C4-2B (cell line): ENCODE measurements around the gene CCL18.
"Not testable (repeated sequence)": the region's sequence is repeated elsewhere in the genome, so short reads cannot be mapped to it uniquely, and the experiment has no call there.

ENCODE experiments used
- H3K27ac ChIP-seq: fragments of 450-650 bp; 2 replicates; pipeline ENCODE4 v1.5.1; 2017
- ZFX ChIP-seq: fragments of 450-650 bp; IDR thresholded peaks from 2 replicates; pipeline ENCODE4 v1.6.1; 2017
- TF ChIP-seq, protein P1 (sequence below): fragments of 450-650 bp; conservative IDR thresholded peaks from 2 replicates; pipeline ENCODE4 v1.5.1; 2017; ENCODE audit warnings: mild to moderate bottlenecking

The CCL18 gene

DNA sequence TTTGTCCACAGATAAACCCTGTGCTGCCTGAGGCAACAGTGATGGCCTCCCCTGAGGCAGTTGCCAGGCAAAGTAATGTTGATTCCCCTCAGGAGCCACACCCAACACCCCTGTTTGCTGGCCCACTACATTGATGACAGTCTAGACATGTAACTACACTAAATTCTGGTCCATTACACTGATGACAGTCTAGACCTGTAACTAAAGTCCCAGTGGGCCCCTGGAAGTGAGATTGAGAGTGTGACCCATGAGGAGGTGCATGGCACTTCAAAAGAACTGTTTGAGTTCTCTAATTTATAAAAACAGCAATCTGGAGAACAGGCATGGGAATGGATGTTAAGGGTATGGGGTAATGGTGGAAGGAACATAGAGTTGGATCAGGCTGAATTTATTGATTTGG lies 48.5 kb downstream of the CCL18 start:
- no peak overlapping the region for H3K27ac ChIP-seq
- no peak for TF ChIP-seq ZFX
- TF ChIP-seq, protein P1, sequence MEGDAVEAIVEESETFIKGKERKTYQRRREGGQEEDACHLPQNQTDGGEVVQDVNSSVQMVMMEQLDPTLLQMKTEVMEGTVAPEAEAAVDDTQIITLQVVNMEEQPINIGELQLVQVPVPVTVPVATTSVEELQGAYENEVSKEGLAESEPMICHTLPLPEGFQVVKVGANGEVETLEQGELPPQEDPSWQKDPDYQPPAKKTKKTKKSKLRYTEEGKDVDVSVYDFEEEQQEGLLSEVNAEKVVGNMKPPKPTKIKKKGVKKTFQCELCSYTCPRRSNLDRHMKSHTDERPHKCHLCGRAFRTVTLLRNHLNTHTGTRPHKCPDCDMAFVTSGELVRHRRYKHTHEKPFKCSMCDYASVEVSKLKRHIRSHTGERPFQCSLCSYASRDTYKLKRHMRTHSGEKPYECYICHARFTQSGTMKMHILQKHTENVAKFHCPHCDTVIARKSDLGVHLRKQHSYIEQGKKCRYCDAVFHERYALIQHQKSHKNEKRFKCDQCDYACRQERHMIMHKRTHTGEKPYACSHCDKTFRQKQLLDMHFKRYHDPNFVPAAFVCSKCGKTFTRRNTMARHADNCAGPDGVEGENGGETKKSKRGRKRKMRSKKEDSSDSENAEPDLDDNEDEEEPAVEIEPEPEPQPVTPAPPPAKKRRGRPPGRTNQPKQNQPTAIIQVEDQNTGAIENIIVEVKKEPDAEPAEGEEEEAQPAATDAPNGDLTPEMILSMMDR: no peak

DNA sequence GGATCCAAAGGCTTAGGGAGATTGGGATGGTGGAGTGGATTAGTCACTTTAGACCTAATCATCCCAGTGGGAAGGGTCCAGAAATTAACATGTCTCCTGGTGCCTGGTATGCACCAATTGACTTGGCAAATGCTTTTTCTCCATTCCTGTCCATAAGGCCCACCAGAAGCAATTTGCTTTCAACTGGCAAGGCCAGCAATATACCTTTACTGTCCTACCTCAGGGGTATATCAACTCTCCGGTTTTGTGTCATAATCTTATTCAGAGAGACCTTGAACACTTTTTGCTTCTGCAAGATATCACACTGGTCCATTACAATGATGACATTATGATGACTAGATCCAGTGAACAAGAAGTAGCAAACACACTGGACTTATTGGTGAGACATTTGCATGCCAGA lies 49.1 kb downstream of the CCL18 start:
- not testable (repeated sequence) for H3K27ac ChIP-seq

DNA sequence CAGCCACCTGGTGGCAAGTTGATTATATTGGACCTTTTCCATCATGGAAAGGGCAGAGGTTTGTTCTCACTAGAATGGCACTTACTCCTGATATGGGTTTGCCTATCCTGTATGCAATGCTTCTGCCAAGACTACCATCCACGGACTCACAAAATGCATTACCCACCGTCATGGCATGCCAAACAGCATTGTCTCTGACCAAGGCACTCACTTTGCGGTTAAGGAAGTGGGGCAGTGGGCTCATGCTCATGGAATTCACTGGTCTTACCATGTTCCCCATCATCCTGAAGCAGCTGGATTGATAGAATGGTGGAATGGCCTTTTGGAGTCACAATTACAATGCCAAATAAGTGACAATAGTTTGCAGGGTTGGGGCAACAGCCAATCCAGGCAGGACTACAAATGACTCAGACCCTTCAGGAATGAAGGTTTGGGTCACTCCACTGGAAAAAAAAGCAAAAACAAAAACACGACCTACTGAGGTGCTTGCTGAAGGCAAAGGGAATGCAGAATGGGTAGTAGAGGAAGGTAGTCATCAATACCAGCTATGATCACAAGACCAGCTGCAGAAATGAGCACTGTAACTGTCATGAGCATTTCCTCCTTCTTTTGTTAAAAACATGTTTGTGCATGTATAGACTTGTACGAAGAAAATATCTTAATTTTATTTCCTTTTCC lies 51.0 kb downstream of the CCL18 start:
- not testable (repeated sequence) for H3K27ac ChIP-seq

DNA sequence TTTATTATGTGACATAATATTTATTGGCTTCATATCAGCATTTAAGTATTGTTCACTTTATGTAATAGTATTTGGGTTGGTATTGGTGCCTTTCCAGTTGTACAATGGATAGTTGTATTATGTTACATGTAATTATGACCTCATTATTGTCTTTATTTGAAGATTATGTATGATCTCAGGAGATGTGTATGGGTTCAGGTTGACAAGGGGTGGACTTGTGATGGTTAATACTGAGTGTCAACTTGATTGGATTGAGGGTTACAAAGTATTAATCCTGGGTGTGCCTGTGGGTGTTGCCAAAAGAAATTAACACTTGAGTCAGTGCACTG lies 51.5 kb downstream of the CCL18 start:
- not testable (repeated sequence) for H3K27ac ChIP-seq

DNA sequence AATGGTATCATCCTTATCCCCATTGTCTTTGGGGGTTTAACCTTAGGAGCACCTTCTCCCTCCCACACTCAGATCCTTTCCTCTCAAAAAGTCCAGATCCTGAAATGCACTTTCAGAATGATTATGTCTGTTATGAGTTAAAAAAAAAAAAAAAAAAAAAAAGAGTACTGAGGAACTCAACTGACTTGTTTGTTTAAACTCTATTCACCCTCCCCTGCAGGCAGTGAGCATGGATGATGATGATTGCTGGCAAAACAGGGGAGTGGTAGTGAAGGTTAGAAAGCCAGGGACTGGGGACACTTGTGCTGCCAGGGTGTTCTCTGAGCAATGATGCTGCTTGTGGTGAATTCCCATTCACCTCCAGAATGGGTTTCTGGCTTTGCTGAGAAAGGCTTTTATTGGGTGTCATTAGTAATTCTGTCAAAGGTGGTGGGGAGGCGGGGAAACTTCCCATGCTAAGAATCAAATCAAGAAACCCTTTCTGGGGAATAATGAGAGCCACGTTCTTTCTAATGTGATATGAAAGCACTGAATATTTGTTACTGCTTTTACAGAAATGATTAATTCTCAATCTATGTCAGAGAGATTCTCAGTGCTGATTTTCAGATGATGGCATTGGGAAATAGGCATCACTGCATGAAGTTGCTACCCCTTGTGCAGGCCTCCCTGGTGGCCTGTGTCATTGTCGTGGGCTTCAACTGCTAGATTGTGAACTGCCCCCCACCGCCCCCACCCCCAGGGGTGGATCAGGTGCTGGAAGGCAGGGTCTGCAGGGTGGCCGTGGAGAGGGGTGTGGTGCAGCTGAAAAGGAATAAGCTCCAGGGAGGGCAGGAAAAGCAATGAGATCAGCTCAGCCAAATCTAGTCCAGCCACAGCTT lies 53.7 kb downstream of the CCL18 start:
- H3K27ac ChIP-seq: no peak overlapping the region
- TF ChIP-seq ZFX: no peak
- TF ChIP-seq, protein P1: no peak

DNA sequence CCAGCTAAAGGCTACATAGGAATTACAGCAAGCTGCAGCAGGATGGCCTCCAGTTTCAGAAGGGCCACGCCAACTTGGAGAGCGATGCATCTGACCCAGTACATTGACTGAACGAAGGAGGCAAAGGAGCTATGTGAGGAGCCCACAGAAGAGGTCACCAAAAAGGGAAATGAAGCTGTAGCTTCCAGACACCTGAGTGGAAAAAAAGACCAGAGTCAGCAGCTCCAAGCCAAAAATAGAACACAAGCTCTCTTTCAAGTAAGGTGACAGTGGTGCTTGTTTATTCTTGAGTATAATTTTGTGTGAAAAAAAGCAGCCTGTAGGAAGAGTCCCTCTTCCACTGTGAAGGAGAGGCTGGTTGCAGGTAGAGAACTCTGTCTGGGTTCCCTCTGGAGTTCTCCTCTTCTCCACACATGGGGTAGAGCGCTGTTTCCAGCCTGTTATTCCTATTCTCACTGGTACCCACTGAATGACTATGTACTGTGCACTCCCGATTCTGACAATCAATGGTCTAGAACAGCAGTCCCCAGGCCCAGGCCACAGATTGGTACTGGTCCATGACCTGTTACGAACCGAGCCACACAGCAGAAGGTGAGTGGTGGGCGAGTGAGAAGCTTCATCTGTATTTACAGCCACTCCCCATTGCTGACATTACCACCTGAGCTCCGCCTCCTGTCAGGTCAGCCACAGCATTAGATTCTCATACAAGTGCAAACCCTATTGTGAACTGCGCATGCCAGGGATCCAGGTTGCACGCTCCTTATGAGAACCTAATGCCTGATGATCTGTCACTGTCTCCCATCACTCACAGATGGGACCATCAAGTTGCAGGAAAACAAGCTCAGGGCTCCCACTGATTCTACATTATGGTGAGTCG lies 54.6 kb downstream of the CCL18 start:
- H3K27ac ChIP-seq: no peak overlapping the region
- TF ChIP-seq, protein P1: no peak; the same call in 1 of the 2 replicates
- TF ChIP-seq ZFX: no peak

DNA sequence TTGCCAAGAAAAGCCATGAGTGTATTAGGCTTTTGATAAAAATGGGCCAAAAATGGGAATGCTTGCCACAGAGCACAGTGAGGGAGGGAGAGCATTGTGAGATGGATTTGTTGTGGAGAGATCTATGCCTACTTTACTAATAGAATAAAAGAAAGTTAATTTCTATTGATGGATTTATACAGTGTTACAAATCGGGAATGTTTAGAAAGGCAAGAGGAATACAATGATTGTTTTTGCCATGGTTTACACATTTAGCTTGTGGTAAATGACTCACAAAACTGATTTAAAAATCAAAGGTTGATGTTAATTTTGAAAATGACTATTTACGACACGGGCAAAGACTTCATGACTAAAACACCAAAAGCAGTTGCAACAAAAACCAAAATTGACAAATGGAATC lies 56.1 kb downstream of the CCL18 start:
- H3K27ac ChIP-seq: no peak overlapping the region
- TF ChIP-seq ZFX: no peak
- TF ChIP-seq, protein P1: no peak

DNA sequence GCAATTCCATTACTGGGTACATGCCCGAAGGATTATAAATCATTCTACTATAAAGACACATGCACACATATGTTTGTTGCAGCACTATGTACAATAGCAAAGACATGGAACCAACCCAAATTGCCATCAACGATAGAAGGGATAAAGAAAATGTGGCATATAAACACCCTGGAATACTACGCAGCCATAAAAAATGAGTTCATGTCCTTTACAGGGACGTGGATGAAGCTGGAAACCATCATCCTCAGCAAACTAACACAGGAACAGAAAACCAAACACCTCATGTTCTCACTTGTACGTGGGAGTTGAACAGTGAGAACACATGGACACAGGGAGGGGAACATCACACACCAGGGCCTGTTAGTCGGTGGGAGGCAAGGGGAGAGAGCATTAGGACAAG lies 57.0 kb downstream of the CCL18 start:
- not testable (repeated sequence) for H3K27ac ChIP-seq
